Right atrium auricular region (tissue), 2 donors: ENCODE data around the gene RUNX2. TPM values are rescaled to one million over a fixed set of nuclear protein-coding genes. Genes with fewer than 3 reads are reported as not detected.

Source experiments
- DNase-seq: peaks from one replicate; pipeline ENCODE4 v3.0.0-alpha.2; 2019; ENCODE audit warnings: low spot score
- H3K27ac ChIP-seq, 2 donors: fragments of 200-600 bp; sonication (generic); 1 replicate in 1 of 2; 2 replicates in 1 of 2; pipeline ENCODE4 v1.5.1; 2016 to 2019
- H3K27me3 ChIP-seq, 2 donors: fragments of 200-600 bp; sonication (generic); one replicate each; pipeline versions ENCODE4 v1.5.1 to v1.6.0; 2017 to 2019
- H3K36me3 ChIP-seq: fragments of 200-600 bp; sonication (generic); one replicate; pipeline ENCODE4 v1.5.1; 2016
- H3K4me1 ChIP-seq, 2 donors: fragments of 200-600 bp; sonication (generic); one replicate each; pipeline versions ENCODE4 v1.5.1 to v1.6.0; 2017 to 2019
- H3K4me3 ChIP-seq, 2 donors: fragments of 200-600 bp; sonication (generic); 1 replicate in 1 of 2; 2 replicates in 1 of 2; pipeline ENCODE4 v1.5.1; 2017 to 2019; ENCODE audit warnings: mild to moderate bottlenecking in 1 of 2, moderate library complexity in 1 of 2
- H3K9me3 ChIP-seq, 2 donors: fragments of 200-600 bp; sonication (generic); one replicate each; pipeline ENCODE4 v1.5.1; 2019
- total RNA-seq, 2 donors: library from RNA; depleted of rRNA; stranded (reverse); fragments of >200 nt; gene quantifications; one replicate each; pipeline ENCODE4 v1.1.0, GENCODE V29; 2016
- TF ChIP-seq, protein P1 (sequence below), 2 donors: fragments of 200-600 bp; sonication (generic); IDR thresholded peaks; one replicate each; pipeline ENCODE4 v1.5.1; 2019; ENCODE audit warnings: antibody characterized with exemption in 2 of 2

The RUNX2 gene
- total RNA-seq, 2 donors from 2014 or later: 0.55 to 0.85 TPM

- Histone ChIP-seq H3K9me3 (peaks cover 0 to 12% of the 10 kb centered on the region in 2 donors), H3K27me3 (no peaks in the 10 kb centered on the region), H3K36me3 (no peaks in the 10 kb centered on the region), H3K4me1 (no peaks in the 10 kb centered on the region), H3K27ac (no peak overlapping the region), H3K4me3 (no peak overlapping the region)
- TF ChIP-seq, protein P1, sequence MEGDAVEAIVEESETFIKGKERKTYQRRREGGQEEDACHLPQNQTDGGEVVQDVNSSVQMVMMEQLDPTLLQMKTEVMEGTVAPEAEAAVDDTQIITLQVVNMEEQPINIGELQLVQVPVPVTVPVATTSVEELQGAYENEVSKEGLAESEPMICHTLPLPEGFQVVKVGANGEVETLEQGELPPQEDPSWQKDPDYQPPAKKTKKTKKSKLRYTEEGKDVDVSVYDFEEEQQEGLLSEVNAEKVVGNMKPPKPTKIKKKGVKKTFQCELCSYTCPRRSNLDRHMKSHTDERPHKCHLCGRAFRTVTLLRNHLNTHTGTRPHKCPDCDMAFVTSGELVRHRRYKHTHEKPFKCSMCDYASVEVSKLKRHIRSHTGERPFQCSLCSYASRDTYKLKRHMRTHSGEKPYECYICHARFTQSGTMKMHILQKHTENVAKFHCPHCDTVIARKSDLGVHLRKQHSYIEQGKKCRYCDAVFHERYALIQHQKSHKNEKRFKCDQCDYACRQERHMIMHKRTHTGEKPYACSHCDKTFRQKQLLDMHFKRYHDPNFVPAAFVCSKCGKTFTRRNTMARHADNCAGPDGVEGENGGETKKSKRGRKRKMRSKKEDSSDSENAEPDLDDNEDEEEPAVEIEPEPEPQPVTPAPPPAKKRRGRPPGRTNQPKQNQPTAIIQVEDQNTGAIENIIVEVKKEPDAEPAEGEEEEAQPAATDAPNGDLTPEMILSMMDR (IDR thresholded peaks at IDR 0.05): no peak
- DNase-seq: no peak
Measured at GRCh38 chr6:45586216-45587171, 258.4 kb downstream of the RUNX2 start.

GRCh38 chr6:45587229-45588060, 259.3 kb downstream of the RUNX2 start:
- no peak for DNase-seq
- Histone ChIP-seq H3K9me3 (peaks cover 0 to 3% of the 10 kb centered on the region in 2 donors), H3K36me3 (no peaks in the 10 kb centered on the region), H3K27ac (no peak overlapping the region), H3K4me3 (no peak overlapping the region), H3K27me3 (no peaks in the 10 kb centered on the region), H3K4me1 (no peaks in the 10 kb centered on the region)
- TF ChIP-seq, protein P1 (IDR thresholded peaks at IDR 0.05): no peak

- no peaks in the 10 kb centered on the region for H3K9me3 ChIP-seq
- no peak overlapping the region for H3K27ac ChIP-seq
- no peaks in the 10 kb centered on the region for H3K36me3 ChIP-seq
- no peak overlapping the region for H3K4me3 ChIP-seq
- DNase-seq: no peak
- no peaks in the 10 kb centered on the region for H3K4me1 ChIP-seq
- no peaks in the 10 kb centered on the region for H3K27me3 ChIP-seq
- TF ChIP-seq, protein P1 (IDR thresholded peaks at IDR 0.05): no peak
Measured at GRCh38 chr6:45589367-45589766, 261.2 kb downstream of the RUNX2 start.

- TF ChIP-seq, protein P1 (IDR thresholded peaks at IDR 0.05): no peak
- no peak for DNase-seq
- Histone ChIP-seq H3K36me3 (no peaks in the 10 kb centered on the region), H3K27me3 (no peaks in the 10 kb centered on the region), H3K27ac (no peak overlapping the region), H3K4me3 (no peak overlapping the region), H3K4me1 (peaks cover 0 to 3% of the 10 kb centered on the region in 2 donors), H3K9me3 (no peaks in the 10 kb centered on the region)
Measured at GRCh38 chr6:45590226-45590625, 262.1 kb downstream of the RUNX2 start.

DNA sequence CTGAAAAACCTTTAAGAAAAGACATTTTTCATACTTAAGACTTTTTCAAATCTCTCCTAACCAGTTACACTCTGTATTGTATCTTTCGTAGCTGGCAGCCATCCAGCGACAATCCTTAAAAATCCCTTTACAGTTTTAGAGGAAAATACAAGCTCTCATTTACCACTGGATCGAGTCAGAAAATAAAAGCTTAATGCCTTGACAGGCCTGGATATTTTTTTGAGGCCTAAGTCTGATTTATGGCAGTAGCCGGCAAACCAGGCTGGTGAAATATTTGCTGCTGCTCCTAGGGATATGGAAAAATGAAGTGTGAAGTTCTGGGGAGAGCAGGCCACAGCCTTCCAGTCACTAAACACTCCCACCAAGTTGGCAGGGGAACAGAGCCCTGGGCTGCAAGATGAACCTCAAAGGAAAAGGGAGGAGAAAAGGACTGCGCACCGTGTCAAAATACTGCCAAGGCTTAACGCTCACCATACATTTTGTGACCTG, 262.6 kb downstream of the RUNX2 start:
- no peaks in the 10 kb centered on the region for H3K36me3 ChIP-seq
- TF ChIP-seq, protein P1 (IDR thresholded peaks at IDR 0.05): no peak

More for the DNA sequence above, 262.6 kb downstream of the RUNX2 start:
- H3K4me1 ChIP-seq: peaks cover 0 to 7% of the 10 kb centered on the region in 2 donors
- no peak overlapping the region for H3K27ac ChIP-seq
- H3K9me3 ChIP-seq: no peaks in the 10 kb centered on the region
- no peak for DNase-seq
- H3K4me3 ChIP-seq: no peak overlapping the region
- no peaks in the 10 kb centered on the region for H3K27me3 ChIP-seq
